ENCODE measurements around the gene RACGAP1.

Gene RACGAP1

GRCh38 chr12:50056639-50056976 lies 31.3 kb upstream of the RACGAP1 start:
- no peak for DNase-seq (ENCODE audit: low read depth)

DNA sequence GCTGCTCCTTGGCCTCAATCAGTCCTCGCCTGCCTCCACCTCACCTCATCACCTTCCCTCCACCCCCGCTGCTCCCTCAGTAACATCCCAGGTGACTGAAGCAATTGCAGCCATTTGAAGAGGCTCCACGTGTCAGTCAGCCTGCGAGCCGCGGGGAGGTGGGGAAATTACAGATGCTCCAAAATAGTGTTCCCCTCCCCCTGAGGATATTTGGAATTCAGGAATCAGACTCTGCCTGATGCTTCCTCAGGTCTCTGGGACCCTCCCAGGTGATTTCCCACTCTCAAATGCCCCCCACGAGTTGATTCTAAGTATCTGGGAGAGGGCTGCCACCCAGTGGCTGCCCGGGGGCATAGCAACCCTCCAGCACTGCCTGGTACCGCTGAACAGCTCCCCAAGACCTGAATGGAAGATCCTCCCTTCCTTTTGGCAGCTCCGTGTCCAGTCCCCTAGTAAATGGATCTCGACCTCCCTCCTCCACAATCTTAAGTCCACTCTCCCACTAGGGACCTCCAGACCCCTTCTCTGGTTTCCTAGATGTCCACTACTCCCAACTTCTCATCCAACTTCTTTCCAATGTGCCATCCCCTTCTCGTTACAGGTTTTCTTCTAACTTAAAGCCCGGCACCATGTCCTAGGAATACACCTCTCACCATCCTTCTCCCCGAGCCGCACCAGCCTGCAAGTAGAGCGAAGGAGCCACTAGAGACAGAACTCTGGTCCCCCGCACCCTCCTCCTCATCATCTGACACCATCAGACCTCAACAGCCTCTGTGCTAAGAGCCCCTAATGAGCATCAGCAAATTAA lies 30.7 kb upstream of the RACGAP1 start:
- DNase-seq (ENCODE audit: low read depth): peak; percentile 33

DNA sequence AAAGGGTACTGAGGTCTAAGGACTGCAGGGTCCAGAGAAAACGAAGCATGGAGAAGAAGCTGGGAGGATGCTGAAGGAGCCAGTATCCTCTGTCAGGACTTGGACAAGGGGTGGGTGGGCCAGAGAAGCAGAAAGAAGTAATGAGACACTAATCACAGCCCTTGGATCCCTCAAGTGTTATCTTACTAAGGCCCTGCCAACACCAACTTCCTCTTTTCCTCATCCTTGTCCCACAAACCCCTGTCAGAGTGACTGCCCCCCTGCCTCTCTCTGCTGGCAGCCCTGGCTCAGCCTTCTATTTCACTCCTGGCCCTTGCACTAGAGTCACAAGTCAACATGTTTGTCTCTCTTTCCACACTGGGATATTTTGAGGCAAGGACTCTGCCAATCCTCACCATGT lies 28.3 kb upstream of the RACGAP1 start:
- DNase-seq (ENCODE audit: low read depth): no peak

DNA sequence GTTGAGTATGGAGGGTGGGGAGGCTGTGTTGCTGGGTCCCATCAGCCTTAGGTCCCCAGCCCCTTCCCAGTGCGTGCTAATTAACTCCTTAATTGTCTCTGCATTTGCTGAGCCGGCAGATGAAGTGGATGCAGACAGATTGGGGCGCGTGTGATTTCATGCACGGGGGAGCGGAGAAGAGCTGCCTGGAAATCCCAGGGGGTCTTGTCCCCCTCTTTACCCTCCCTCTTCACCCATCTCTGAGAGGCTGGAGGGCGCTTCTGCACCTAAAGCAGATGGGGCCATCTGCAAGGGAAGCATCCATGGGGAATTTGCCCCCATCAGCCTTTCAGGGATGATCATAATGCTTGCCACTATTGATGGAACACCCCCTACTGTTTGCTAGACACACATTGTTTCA lies 27.7 kb upstream of the RACGAP1 start:
- no peak for DNase-seq (ENCODE audit: low read depth)

DNA sequence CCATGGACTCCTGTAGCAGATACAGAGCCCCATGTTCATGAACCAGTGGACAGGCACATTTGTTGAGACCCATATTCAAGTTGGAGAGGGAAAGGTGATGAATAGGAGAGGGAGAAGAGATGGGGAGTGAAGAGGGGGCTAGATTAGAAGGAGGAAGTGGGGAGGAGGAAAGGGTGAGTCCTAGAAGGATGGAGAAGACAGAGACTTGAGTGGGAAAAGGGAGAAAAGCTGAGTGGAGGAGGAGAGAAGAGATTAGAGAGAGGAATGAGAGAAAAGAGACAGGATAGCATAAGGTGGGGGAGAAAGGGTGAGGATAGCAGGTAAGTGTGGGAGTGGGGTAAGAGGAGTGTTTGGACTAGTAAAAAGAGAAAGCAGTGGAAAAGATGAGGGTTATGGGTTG lies 27.2 kb upstream of the RACGAP1 start:
- no peak for DNase-seq (ENCODE audit: low read depth)

DNA sequence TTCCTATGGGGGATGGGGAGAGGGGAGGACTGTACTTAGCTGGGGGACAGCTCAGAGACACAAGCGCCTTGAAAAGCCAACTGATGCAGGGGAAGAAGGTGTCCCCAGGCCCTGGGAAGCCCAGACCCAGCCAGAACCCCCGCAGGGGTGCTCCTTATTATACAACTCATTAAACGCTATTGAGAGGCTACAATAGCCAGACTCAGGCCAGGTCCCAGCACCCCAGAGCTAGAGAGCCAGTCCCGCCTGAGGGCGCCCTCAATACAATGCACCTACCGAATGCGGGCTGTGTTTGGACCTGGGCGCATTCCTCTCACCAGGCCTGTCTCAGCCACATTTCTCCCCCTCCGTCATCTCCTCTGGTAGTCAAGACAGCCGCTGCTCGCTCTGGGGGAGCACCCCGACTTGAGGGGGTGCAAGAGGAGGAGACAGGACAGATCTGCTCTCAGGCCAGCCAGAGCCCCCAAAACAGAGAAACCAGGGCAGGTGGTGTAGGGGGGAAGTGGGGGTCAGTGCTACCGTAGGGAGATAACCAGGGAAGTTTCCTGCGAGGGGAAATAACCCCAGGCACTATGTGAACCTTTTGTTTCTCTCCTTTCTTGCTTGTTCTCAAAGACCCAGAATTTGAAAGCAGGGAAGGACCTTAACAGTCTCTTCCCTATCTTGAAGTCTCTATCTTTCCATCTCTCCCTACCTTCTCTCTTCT lies 26.0 kb upstream of the RACGAP1 start:
- no peak for DNase-seq (ENCODE audit: low read depth)

DNA sequence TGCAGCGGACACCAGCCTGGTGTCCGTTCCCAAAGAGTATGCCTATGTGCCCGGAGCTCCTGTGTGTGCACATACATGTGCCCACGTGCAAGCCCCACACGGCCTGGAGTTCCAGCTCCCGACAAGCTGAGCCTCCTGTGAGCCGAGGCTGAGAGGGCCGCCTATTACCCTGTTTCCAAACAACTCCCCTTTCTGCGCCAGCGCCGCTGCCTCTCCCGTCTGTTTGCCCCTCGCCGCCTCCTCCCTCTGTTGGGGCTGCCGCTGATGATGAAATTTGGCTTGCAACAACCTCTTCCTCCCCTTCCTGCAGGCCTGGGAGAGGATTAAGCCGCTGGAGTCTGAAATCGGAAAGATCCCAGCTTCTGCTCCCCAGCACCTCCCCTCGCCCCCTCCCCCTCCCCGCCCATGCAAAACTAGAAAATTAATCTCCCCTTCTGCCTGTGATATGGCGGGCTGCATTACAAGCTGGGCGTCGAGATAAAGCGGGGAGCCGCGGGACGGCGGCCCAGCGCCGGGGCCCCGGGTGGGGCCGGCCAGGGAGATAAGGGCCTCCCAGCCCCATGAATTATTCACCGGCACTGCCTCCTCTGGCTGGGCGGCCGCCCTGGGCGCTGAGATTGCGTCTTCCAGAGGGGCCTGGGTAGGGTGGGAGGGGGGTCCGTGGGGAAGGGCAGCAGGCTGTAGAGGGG lies 25.3 kb upstream of the RACGAP1 start:
- DNase-seq (ENCODE audit: low read depth): no peak

GRCh38 chr12:50050119-50050385 lies 24.8 kb upstream of the RACGAP1 start:
- no peak for DNase-seq (ENCODE audit: low read depth)

DNA sequence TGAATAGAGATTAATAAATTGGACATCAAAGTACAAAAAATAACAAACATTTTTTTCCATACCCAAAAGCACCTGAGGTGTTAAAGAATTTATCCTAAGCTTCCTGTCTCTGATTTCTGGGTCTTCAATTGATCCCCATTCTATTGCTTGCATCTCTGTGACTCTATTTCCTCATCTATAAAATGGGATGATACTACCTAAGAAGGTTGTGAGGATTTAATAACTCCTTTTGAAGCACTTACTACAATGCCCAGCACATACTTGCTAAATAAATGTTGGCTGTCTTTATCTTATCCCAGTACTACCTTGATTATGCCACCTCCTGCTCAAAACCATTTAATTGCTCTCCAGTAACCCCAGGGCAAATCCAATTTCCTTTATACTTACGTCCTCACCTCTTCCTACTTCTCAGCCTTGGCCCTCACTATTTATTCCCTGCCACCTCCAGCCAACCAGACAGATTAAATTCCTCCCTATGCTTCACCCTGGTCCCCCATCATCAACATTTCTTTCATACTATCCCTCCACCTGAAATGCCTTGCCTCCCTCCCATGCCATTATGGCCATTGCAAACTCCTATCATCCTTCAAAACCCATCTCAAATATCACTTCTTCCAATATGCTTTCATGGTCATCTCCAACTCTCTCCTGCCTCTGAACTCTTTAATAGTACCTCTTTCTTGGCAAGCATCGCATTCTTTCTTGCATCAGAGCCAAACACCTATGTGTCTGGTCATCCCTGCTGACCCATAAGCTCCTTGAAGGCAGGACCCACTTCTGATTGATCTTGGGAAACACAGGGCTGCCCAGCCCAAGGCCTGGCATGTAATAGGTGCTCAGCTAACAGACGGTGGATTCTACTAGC lies 24.2 kb upstream of the RACGAP1 start:
- no peak for DNase-seq (ENCODE audit: low read depth)

GRCh38 chr12:50047693-50048250 lies 22.5 kb upstream of the RACGAP1 start:
- DNase-seq (ENCODE audit: low read depth): no peak

DNA sequence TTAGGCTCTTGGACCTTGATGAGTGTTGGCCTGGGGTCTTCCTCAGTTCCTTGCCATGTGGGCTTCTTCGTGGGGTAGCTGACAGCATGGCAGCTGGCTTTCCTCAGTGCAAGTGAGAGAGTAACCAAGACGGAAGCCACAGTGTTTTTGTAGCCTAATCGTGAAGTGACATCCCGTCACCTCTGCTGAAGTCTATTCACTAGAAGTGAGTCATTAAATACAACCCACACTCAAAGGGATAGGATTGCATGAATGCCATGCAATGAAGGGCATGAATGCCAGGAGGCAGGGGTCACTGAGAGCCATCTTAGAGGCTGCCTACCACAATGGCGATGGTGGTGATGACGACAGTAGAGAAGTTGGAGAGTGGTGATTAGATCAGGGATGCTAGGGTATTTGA lies 18.6 kb upstream of the RACGAP1 start:
- DNase-seq (ENCODE audit: low read depth): no peak

GRCh38 chr12:50043308-50043707 lies 18.0 kb upstream of the RACGAP1 start:
- DNase-seq (ENCODE audit: low read depth): no peak

- DNase-seq (ENCODE audit: low read depth): no peak
These were observed 17.4 kb upstream of the RACGAP1 start for GRCh38 chr12:50042693-50043092.

GRCh38 chr12:50041962-50042361 lies 16.7 kb upstream of the RACGAP1 start:
- DNase-seq (ENCODE audit: low read depth): no peak

GRCh38 chr12:50041062-50041860 lies 16.0 kb upstream of the RACGAP1 start:
- no peak for DNase-seq (ENCODE audit: low read depth)

GRCh38 chr12:50040657-50041056 lies 15.4 kb upstream of the RACGAP1 start:
- DNase-seq (ENCODE audit: low read depth): no peak

DNA sequence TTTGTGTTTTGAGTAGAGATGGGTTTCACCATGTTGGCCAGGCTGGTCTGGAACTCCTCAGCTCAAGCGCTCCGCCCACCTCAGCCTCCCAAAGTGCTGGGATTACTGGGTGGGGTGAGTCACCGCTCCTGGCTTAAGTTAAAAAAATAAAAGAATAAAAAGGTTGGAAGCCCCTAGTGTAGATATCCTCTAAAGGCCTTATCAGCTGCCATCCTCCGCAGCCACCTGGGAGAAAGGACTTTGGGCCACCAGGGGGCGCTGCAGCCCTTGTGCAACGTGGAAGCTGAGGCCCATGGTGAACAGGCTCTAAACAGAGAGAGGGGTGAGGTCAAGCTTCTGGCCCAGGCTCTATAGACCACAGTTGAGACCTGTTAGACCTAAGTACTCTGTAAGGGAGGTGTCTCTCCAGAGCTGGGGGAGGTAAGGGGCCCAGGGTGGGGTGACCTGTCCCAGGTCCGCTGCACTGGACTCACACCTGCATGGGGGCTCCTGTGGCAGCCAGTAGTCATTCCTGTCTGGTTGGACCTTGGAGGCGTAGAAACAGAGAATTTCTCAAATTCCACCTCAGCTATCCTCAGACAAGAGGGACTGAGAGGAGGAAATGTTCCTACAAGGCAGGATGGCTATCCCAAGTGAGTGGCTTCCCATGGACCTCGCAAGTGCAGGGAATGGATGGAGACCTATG lies 14.0 kb upstream of the RACGAP1 start:
- peak; percentile 93 for DNase-seq (ENCODE audit: low read depth)

DNA sequence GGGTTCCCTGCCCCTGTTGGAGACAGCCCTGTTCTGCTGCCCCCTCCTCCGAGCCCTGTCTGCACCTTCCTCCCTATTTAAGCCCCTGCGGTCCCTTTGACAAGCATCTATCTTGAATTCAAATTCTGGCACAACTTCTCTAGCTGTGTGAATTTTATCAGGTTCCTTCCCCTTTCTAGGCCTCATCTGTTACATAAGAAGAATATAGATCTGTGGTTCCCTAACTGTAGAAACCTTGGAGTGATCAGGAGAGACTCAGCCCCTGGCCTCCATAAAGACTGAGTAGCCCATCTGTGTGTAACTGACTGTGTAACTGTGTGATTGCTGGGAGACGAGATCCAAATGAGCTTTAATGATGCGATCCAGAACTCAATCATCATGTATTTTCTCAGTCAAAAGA lies 13.0 kb upstream of the RACGAP1 start:
- DNase-seq (ENCODE audit: low read depth): no peak

DNA sequence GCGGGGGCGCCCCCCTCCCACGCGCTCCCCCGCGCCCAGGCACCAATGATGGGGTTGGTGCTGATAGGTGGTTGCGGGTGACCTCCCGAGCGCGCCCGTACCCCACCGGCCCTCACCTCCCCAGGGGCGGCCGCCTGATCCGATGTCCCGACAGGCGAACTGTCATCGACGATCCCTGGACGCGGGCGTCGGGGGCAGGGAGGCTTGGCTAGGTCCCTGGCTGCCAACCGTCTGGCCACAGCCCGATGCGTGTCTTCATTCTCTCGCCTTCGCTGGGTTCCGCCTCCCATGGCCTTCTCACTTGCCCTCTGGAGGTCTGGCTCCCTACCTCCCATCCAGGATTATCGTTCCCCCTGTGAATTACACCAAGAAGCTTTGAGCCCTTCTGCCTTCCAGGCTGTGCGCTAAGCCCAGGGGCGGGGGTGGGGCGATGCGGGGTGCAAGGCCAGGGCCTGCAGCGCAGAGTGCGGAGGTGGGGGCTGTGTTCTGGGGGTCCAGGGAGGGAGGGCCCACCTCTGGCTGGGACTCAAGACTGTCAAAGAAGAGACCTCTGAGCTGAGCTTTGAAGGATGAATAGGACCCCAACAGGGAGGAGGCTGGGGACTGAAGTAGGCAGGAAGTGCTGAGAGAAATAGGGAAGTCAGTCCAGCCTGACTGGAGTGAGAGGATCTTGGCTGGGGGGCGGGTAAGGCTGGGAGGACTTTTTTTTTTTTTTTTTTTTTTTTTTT lies 7.7 kb upstream of the RACGAP1 start:
- DNase-seq (ENCODE audit: low read depth): no peak

- DNase-seq (ENCODE audit: low read depth): no peak
These were observed 7.2 kb upstream of the RACGAP1 start for GRCh38 chr12:50032515-50032853.

Measured in stimulated activated CD8-positive, alpha-beta memory T cell treated with anti-CD3 and anti-CD28 coated beads, Interleukin-15, amount 100 ng/mL, for 24 hours (primary cell).